A549 (cell line): Measurements from ENCODE around the gene MFAP2. TPM values are rescaled to one million over a fixed set of nuclear protein-coding genes. Genes with fewer than 3 reads are reported as not detected.

Source experiments
- ATAC-seq, 2 experiments: fragments of 200-7000 bp in 1 of 2; fragments of >200 bp in 1 of 2; cut with Nextera tagmentation in 1 of 2; cut with Tn5 transposase in 1 of 2; 3 replicates each; pipeline versions ENCODE4 v1.8.0 to v1.9.1; 2018 to 2020; ENCODE audit warnings: mild to moderate bottlenecking in 1 of 2, moderate library complexity in 1 of 2
- CTCF ChIA-PET: fragments of 300-600 bp; sonication (Branson Sonifier 250); formaldehyde crosslinking; extraction: SDS; loops from one replicate; lab custom pipeline; 2021; ENCODE audit warnings: antibody characterized with exemption, inconsistent platforms; lab: Yijun Ruan, JAX
- POLR2A ChIA-PET: fragments of 350-600 bp; formaldehyde crosslinking; extraction: SDS; loops from one replicate; lab custom pipeline; 2021; ENCODE audit warnings: antibody characterized with exemption, inconsistent platforms; lab: Yijun Ruan, JAX
- DNase-seq, 2 experiments: peaks; one replicate each; pipeline versions ENCODE4 v3.0.0 to v3.0.0-alpha.2; 2011 to 2016; ENCODE audit warnings: low read depth in 1 of 2, low spot score in 1 of 2
- FAIRE-seq: peaks from 2 replicates; lab custom pipeline; 2011; peaks lifted over from hg19 to GRCh38; lab: Jason Lieb, UNC
- H3K27ac ChIP-seq, 2 experiments: fragments of >200 bp; sonication (Bioruptor Twin); formaldehyde crosslinking; 3 replicates each; pipeline ENCODE4 v1.5.1; 2016 to 2017
- H3K4me1 ChIP-seq: fragments of >200 bp; sonication (Bioruptor Twin); formaldehyde crosslinking; 3 replicates; pipeline ENCODE4 v1.6.1; 2016
- H3K4me2 ChIP-seq: fragments of >200 bp; sonication (Bioruptor Twin); formaldehyde crosslinking; 3 replicates; pipeline ENCODE4 v1.6.1; 2016
- H3K4me3 ChIP-seq: fragments of >200 bp; sonication (Bioruptor Twin); formaldehyde crosslinking; 3 replicates; pipeline ENCODE4 v1.5.1; 2016
- H3K9me3 ChIP-seq: fragments of >200 bp; sonication (Bioruptor Twin); formaldehyde crosslinking; 3 replicates; pipeline ENCODE4 v1.6.1; 2016
- BCL3 ChIP-seq: fragments of >200 bp; sonication (Bioruptor Twin); formaldehyde crosslinking; IDR thresholded peaks from 3 replicates; pipeline ENCODE4 v1.6.1; 2016
- CBX2 ChIP-seq: fragments of 200-600 bp; sonication (generic); IDR thresholded peaks from 2 replicates; pipeline ENCODE4 v1.6.1; 2016; ENCODE audit warnings: low read depth, mild to moderate bottlenecking, borderline replicate concordance
- CBX8 ChIP-seq: fragments of 200-600 bp; sonication (generic); IDR thresholded peaks from 2 replicates; pipeline ENCODE4 v1.6.1; 2016
- CHD4 ChIP-seq: fragments of 200-600 bp; sonication (generic); IDR thresholded peaks from 2 replicates; pipeline ENCODE4 v1.6.1; 2016; ENCODE audit warnings: antibody characterized with exemption, mild to moderate bottlenecking, borderline replicate concordance
- CTCF ChIP-seq: fragments of >200 bp; sonication (Bioruptor Twin); formaldehyde crosslinking; IDR thresholded peaks from 3 replicates; pipeline ENCODE4 v1.5.1; 2016
- EHMT2 ChIP-seq: fragments of 200-600 bp; sonication (generic); IDR thresholded peaks from 2 replicates; pipeline ENCODE4 v1.6.1; 2016; ENCODE audit warnings: antibody characterized with exemption, low read depth, mild to moderate bottlenecking, moderate library complexity
- EP300 ChIP-seq, 2 experiments: fragments of >200 bp; sonication (Bioruptor Twin); formaldehyde crosslinking; IDR thresholded peaks; 2 replicates in 1 of 2; 3 replicates in 1 of 2; pipeline ENCODE4 v1.6.1; 2016 to 2017
- ESRRA ChIP-seq: fragments of 150-350 bp; IDR thresholded peaks from 2 replicates; pipeline ENCODE4 v1.6.1; 2014; ENCODE audit warnings: mild to moderate bottlenecking, low read length, borderline replicate concordance
- FOSL2 ChIP-seq, 2 experiments: fragments of 450-650 bp in 1 of 2; fragments of >200 bp in 1 of 2; sonication (Bioruptor Twin) in 1 of 2; formaldehyde crosslinking; IDR thresholded peaks; 2 replicates each; pipeline versions ENCODE4 v1.5.0 to v1.6.1; 2016 to 2020; ENCODE audit warnings: mild to moderate bottlenecking in 1 of 2, moderate library complexity in 1 of 2
- FOXS1 ChIP-seq: fragments of 250-450 bp; sonication (Bioruptor Pico); IDR thresholded peaks from 2 replicates; pipeline ENCODE4 v1.5.0; 2020; ENCODE audit warnings: mild to moderate bottlenecking, moderate library complexity
- GATA3 ChIP-seq: IDR thresholded peaks from 2 replicates; pipeline ENCODE4 v1.6.1; 2012; ENCODE audit warnings: borderline replicate concordance
- HES2 ChIP-seq: fragments of >200 bp; sonication (Bioruptor Twin); formaldehyde crosslinking; IDR thresholded peaks from 2 replicates; pipeline ENCODE4 v1.6.1; 2016
- HOXB13 ChIP-seq: fragments of 250-450 bp; sonication (Bioruptor Pico); IDR thresholded peaks from 2 replicates; pipeline ENCODE4 v1.5.0; 2020; ENCODE audit warnings: low read depth, mild to moderate bottlenecking, moderate library complexity
- JUN ChIP-seq, 2 experiments: fragments of >200 bp; sonication (Bioruptor Twin); formaldehyde crosslinking; IDR thresholded peaks; 2 replicates in 1 of 2; 3 replicates in 1 of 2; pipeline ENCODE4 v1.6.1; 2016 to 2017
- KDM1A ChIP-seq: fragments of 200-600 bp; sonication (generic); IDR thresholded peaks from 2 replicates; pipeline ENCODE4 v1.6.1; 2016; ENCODE audit warnings: low read depth, mild to moderate bottlenecking
- MAX ChIP-seq: IDR thresholded peaks from 2 replicates; pipeline ENCODE4 v1.6.1; 2012
- POLR2A ChIP-seq: IDR thresholded peaks from 2 replicates; pipeline ENCODE4 v1.6.1; 2012; ENCODE audit warnings: mild to moderate bottlenecking, low read length
- RFX5 ChIP-seq: fragments of 450-650 bp; IDR thresholded peaks from 2 replicates; pipeline ENCODE4 v1.7.1; 2014; ENCODE audit warnings: antibody characterized with exemption, mild to moderate bottlenecking, moderate library complexity
- SREBF2 ChIP-seq: fragments of 450-650 bp; IDR thresholded peaks from 2 replicates; pipeline ENCODE4 v1.6.1; 2014; ENCODE audit warnings: mild to moderate bottlenecking, moderate library complexity
- USF2 ChIP-seq: fragments of 450-650 bp; IDR thresholded peaks from 2 replicates; pipeline ENCODE4 v1.6.1; 2014; ENCODE audit warnings: antibody characterized with exemption
- ZNF302 ChIP-seq: fragments of 250-450 bp; sonication (Bioruptor Pico); IDR thresholded peaks from 2 replicates; pipeline ENCODE4 v1.9.0; 2021; ENCODE audit warnings: inconsistent platforms, mild to moderate bottlenecking, moderate library complexity
- WGBS: methylation state at CpG from one replicate; pipeline ENCODE4 v1.1.6; 2017; ENCODE audit errors: missing lambda C conversion rate; 5-methylcytosine and 5-hydroxymethylcytosine counted together
- polyA plus RNA-seq, 4 experiments: library from polyadenylated mRNA; depleted of rRNA in 3 of 4; stranded (reverse); fragments of >200 nt; fragmentation: RNase III in 1 of 4; extraction: RNeasy Plus Mini Kit Qiagen cat#74134 plus additional on column Dnase treatment in 1 of 4; gene quantifications; 2 replicates in 3 of 4; 3 replicates in 1 of 4; pipeline ENCODE4 v1.2.3, GENCODE V29; 2011 to 2017

MFAP2 gene
- polyA plus RNA-seq, 2 of the 4 experiments (the other 2 are of a cell fraction) = 0.45 to 0.90 TPM

- TF ChIP-seq BCL3 = no peak
- TF ChIP-seq KDM1A = no peak
- no peak for TF ChIP-seq RFX5
- no peak for TF ChIP-seq CHD4
- no peak for TF ChIP-seq EHMT2
- no peak for TF ChIP-seq ZNF302 (CRISPR knock-in tag)
- no peak for TF ChIP-seq CBX8
- TF ChIP-seq, all 56 proteins: peak for 0
Measured at GRCh38 chr1:16988210-16988609, 7.8 kb upstream of the MFAP2 start (continued).

- FAIRE-seq (no peak), DNase-seq (peak in 1 of 2 experiments; percentile 35), ATAC-seq (peak; percentile 67 to 86; a peak in 5 of 6 replicates)
- CTCF ChIA-PET = interaction anchor here (1.0 to 3.1 kb wide), 8 partner anchors 8 to 35 kb away, joined by 3 to 12 read pairs (median 4); no protein-coding TSS in a partner anchor
- H3K27ac ChIP-seq = no peak overlapping the region
- H3K4me3 ChIP-seq = no peak overlapping the region
- H3K4me1 ChIP-seq = peaks cover 4% of the 10 kb centered on the region; the same call in 1 of the 3 replicates
- no peak overlapping the region for H3K4me2 ChIP-seq
- 52% methylated on average over 5 of the region's 16 CpGs for WGBS
- TF ChIP-seq HOXB13 (no peak), CTCF (peak; percentile 35)
- no peaks in the 10 kb centered on the region for H3K9me3 ChIP-seq
- POLR2A ChIA-PET = no interaction called here
Measured at GRCh38 chr1:16986962-16987361, 6.5 kb upstream of the MFAP2 start.

- ChIA-PET CTCF (interaction anchor here (0.7 to 3.1 kb wide), 8 partner anchors 9 to 361 kb away, joined by 3 to 12 read pairs (median 4); no protein-coding TSS in a partner anchor), POLR2A (no interaction called here)
- ATAC-seq = peak in 1 of 2 experiments; percentile 18; a peak in 3 of 6 replicates
- Histone ChIP-seq H3K27ac (no peak overlapping the region), H3K4me3 (no peak overlapping the region), H3K4me2 (no peak overlapping the region), H3K9me3 (no peaks in the 10 kb centered on the region), H3K4me1 (peaks cover 4% of the 10 kb centered on the region; the same call in 1 of the 3 replicates)
- no peak for DNase-seq
- no peak for TF ChIP-seq FOXS1 (CRISPR knock-in tag)
- TF ChIP-seq EP300 (IDR thresholded peaks at IDR 0.05) = no peak
- no peak for TF ChIP-seq RFX5
- no peak for TF ChIP-seq EHMT2
- TF ChIP-seq BCL3 = no peak
- TF ChIP-seq CBX2 = no peak
- no peak for TF ChIP-seq SREBF2
- TF ChIP-seq USF2 = no peak
- no peak for TF ChIP-seq FOSL2 (IDR thresholded peaks at IDR 0.05)
- no peak for TF ChIP-seq FOSL2 (CRISPR knock-in tag; IDR thresholded peaks at IDR 0.05)
- no peak for TF ChIP-seq GATA3
- no peak for TF ChIP-seq HOXB13
- no peak for TF ChIP-seq HES2
- TF ChIP-seq ESRRA = no peak
- no peak for TF ChIP-seq JUN (IDR thresholded peaks at IDR 0.05)
- no peak for TF ChIP-seq POLR2A
- no peak for TF ChIP-seq MAX
- FAIRE-seq = no peak
- 70% methylated on average over 15 of the region's 23 CpGs for WGBS
Measured at GRCh38 chr1:16986560-16986959, 6.1 kb upstream of the MFAP2 start.
